Measurements from ENCODE around the gene COBLL1. TPM values are rescaled to one million over a fixed set of nuclear protein-coding genes. Genes with fewer than 3 reads are reported as not detected.

The COBLL1 gene
- total RNA-seq, 1 experiment from 2014 or later: 4.0 TPM

Other genes with a start within 250 kb of the COBLL1 start
- gene GRB14, start 220.3 kb downstream of the COBLL1 start, total RNA-seq (2014; rRNA removed): 0.34 and 0.77 TPM in 2 replicates
- not detected in 2 replicates for gene SLC38A11, start 113.7 kb upstream of the COBLL1 start, total RNA-seq (2014; rRNA removed)